HG02623 (cell line): ENCODE measurements around the gene HTR7.
"Not testable (repeated sequence)": the region's sequence is repeated elsewhere in the genome, so short reads cannot be mapped to it uniquely, and the experiment has no call there.

ENCODE experiments used
- ATAC-seq: cut with Tn5 transposase; IDR thresholded peaks from one replicate; pipeline ENCODE4 v1.9.1; 2021; ENCODE audit warnings: moderate library complexity; ENCODE audit not compliant: unreplicated experiment

Gene HTR7

DNA sequence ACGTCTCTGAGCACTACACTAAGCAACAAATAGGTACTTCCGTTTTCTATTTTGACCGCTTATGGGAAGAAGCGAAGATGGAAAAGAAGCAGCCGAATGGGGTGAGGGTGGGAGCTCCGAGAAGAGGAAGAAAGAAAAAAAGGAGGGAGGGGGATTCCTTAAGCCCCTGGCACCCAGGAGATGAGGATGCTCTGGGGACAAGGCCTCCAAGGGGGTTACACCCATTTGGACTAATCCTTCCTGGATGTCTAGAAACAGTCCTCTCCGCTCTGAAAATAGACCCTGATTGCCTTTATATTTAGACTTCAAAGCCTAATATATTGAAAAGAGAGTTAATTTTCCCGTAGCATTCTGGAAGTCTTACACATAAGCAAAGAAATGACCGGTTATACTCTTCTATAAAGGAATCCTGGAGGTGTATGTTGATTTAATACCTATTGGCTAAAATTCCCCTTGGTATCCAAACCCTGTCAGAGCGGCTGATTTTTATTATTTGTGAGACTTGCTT lies 676 bp upstream of the HTR7 start:
- no peak for ATAC-seq

DNA sequence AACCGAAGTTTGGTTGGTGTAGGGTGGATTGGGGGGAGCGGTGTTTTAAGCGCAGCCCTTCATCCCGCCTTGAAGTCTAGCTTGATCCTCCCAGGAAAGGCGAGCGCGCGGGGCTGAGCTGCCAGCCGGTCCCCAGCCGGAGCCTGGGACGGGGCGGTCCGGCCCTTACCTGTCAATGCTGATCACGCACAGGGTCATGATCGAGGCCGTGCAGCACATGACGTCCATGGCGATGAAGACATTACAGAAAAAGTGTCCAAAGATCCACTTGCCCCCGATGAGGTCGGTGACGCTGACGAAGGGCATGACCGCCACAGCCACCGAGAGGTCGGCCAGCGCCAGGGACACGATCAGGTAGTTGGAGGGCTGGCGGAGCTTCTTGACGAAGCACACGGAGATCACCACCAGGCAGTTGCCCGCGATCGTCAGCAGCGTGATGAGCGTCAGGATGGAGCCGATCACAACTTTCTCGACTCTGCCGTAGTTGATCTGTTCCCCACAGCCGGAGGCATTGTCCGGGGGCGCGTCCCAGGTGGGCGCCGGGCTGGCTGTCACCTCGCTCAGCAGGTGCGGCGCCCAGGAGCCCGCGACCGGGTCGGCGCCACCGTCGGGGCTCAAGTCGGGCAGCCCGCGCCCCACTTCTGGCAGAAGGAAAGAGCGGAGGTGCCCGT lies 740 bp downstream of the HTR7 start:
- ATAC-seq = no peak

DNA sequence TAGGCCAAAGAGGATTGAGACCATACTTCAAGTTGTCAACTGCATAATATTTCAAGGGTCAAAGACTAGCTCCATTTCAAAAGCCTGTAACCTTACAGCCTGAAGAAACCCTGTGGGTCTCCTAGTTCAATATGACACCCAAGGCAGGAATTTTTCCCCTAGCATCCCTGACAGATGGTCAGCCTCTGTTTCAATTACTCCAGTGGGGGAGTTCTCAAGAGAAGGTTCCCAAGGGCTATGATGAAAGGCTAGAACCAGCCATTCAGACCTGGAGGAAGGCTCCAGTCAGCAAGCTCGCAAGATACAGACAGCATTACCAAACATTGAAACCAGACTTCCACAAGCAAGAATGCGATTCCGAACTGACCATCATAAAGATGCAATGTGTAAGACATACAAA lies 1.6 kb downstream of the HTR7 start:
- no peak for ATAC-seq

DNA sequence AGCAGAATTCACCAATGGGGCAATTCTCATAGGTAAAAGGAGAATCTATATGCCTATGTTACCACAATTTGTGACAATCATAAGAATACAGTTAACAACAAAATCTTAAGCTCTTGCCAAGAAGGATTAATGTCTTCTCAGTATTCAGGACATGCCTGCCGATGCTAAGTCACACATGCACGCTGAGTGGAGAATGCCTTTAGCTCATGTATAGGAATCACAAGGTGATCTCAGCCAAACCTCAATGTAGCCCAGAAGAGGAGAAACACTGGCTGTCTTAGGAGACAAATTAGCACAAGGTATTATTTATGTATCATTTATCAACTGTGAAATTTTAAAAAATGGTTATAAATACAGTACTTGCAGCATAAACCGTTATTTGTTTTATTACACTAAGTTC lies 2.7 kb downstream of the HTR7 start:
- ATAC-seq = no peak

DNA sequence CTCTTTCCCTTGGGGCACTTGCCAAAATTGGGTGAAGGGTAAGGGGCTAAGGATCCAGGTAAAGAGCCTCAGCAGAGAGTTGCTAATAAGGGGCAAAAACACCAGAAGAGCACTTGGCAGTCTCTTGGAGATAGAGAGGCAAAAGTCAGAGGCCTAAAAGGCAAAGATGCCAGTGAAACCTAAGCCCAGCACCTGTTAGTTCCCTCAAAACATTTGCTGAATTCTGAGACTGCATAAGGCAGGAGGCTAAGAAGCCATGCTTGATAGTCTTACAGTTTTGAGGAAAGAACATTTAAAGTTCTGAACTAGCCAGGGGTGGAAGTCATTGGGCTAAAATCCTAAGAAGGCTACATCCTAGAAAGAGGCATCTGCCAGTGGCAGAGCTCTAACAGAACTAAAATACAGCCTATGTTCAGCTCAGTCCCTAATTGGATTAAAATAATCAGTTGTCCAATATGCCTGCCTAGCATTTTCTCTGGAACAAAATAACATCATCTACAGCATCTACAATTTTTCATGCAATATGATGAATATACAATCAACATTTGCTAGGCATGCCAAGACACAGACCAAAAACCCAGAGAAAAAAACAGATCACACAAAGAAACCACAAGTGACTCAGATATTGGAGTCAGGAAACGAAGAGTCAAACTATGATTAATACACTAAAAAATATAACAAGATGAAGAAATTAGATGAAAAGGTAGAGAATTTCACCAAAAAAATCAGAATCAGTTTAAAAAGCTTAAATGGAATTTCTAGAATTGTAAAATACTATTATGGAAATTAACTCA lies 7.7 kb downstream of the HTR7 start:
- no peak for ATAC-seq

DNA sequence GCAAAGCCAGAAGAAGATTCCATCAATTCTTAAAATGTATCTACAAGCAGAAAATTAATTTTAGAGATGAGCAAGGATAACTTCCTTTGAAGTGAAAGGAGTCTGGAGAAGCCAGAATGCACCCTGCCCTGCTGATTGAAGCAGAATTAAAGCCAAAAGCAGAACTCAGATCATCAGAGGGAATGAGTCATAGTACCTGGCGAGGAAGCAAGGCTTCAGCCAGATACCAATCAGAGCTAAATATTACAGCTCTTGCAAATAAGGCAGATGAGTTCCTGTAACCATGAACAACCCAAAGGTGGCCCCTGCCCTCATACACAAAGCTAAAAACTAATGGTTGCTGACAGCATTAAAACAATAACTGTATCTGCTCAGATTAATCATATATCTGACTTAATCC lies 10.4 kb downstream of the HTR7 start:
- ATAC-seq = no peak

DNA sequence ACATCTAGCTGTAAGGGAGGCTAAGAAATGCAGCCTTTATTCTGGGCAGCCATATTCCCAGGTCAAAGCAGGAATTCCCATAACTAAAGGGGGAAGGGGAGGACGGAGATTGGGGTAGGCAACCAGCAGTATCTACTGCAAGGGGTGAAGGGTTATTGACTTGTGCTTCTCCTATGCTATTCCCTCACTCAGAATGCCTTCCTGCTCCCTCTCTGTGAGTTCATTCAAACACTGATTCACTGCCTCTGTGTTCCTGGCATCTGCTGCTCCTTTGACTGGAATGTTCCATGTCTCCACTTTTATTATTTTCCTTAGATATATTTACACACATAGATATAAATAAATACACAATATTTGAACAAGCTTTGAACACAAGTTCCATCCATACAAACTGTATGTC lies 11.1 kb downstream of the HTR7 start:
- no peak for ATAC-seq

DNA sequence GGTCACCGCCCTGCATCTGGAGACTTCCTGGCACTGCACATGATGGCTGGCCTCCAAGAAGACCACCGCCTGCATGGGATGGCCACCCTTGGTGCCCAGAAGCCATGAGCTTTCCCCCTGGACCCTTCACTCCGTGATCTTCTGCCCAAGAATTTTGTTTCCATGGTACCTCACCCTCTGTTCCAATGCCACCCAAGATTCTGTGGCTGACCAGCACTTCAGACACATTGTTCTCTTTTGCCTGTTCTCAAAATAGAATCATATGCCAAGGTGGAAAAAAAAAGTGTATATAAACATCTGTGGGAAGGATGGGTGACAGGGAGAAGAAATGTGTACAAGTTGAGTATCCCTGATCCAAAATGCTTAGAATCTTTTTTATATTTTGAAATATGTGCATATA lies 12.1 kb downstream of the HTR7 start:
- no peak for ATAC-seq

DNA sequence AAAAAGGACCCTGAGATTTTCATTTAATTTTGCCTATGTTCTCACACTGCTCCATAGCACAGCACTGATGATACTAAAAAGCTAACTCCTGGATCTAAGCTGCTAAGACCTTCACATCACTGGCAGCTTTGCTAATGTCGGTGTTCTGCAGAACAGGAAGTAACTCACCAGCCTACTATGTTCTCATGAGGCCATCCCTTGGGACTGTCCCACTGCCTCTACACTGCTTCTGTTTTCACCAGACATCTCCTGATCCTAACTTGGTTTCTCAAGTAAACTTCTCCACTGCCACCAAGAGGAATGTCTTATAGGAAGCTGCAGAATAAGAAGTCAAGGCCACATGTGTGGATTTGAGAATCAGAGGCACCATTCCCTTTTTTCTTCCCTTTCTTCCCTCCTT lies 15.1 kb downstream of the HTR7 start:
- no peak for ATAC-seq

DNA sequence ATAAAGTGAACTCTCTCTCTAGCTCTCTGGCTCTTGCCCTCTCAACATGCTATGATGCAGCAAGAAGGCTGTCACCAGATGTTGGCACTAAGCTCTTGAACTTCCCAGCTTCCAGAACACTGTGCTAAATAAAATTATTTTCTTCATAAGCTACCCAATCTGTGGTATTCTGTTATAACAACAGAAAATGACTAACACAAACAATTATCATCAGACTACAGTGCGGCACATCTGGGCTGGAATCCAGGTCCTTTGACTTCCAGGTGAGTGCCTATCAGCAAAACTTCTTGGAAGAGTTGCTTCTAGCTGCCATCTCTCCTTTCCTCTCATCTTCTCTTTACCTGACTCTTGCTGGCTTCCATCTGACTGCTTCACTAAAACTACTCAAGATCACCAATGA lies 20.4 kb downstream of the HTR7 start:
- no peak for ATAC-seq

DNA sequence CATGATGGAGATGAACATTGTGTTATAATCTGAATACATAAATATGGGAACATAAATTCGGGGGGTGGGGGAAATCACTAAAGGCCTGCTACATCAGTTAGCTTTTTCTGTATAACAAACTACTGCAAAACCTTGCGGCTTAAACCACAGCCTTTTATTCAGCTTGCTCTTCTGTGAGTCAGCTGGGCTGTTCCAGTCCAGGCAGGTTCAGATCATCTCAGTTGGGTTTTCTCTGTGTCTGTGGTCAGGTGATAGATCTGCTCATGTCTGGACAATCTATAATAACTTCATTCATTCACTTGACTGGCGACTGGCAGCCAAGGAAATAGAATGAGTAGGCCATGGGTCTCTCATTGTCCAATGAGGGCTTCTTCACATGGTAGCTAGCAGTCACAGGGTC lies 23.5 kb downstream of the HTR7 start:
- no peak for ATAC-seq

DNA sequence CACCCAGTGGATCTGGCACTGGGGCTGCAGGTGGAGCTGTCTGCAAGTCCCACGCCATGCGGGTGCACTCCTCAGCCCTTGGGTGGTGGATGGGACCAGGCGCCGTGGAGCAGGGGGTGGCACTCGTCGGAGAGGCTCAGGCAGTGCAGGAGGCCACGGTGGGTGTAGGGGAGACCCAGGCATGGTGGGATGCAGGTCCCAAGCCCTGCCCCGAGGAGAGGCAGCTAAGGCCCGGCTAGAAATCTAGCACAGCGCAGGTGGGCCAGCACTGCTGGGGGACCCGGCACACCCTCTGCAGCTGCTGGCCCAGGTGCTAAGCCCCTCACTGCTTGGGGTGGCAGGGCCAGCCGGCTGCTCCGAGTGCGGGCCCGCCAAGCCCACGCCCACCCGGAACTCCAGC lies 25.7 kb downstream of the HTR7 start:
- no peak for ATAC-seq

DNA sequence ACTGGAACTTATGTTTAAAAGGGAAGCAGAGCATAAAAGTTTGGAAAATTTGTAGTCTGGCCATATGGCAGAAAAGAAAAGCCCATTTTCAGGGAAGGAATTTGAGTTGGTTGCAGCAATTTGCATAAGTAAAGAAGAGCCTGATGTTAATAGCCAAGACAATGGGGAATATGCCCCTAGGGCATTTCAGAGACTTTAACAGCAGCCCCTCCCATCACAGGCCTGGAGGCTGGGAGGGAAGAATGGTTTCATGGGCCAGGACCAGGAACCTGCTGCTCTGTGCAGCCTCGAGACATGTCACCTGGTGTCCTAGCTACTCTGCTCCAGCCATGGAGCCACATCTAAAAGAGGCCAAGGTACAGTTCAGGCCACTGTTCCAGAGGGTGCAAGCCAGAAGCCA lies 35.3 kb downstream of the HTR7 start:
- ATAC-seq = no peak

DNA sequence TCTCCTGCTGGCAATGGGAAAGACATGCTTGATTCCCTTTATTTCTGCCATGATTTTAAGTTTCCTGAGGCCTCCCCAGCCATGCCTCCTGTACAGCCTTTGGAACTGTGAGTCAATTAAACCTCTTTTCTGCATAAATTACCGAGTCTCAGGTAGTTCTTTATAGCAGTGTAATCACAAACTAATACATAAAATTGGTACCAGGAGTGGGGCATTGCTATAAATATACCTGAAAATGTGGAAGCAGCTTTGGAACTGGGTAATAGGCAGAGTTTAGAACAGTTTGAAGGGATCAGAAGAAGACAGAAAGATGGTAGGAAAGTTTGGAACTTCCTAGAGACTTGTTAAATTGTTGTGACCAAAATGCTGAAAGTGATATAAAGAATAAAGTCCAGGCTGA lies 36.0 kb downstream of the HTR7 start:
- ATAC-seq = not testable (repeated sequence)

DNA sequence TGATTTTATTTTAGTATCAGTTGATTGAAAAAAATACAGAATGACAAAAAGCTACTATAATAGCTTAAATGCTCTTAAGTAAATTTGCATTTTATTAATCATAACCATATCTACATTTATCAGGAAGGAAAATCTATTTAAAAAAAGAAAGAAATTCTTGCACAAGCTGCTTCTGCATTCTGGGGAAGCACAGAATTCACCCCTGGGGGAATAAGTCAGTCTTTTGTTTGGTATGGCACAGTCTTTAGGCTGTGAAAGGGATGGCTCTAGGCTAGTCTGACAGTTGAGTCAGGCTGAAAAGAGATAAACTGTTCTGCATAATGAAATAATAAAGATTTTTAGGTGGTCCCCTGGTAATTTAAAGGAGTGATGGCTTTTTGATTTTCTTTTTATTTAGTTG lies 37.9 kb downstream of the HTR7 start:
- ATAC-seq = no peak

DNA sequence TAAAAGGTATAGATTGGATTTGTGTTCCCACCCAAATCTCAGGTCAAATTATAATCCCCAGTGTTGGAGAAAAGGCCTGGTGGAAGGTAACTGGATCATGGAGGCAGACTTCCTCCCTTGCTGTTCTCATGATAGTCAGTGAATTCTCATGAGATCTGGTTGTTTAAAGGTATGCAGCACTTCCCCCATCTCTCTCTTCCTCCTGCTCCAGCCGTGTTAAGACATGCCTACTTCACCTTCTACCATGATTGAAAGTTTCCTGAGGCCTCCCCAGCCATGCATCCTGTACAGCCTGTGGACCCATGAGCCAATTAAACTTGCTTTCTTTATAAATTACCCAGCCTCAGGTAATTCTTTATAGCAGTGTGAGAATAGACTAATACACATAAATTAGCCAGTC lies 39.1 kb downstream of the HTR7 start:
- no peak for ATAC-seq

DNA sequence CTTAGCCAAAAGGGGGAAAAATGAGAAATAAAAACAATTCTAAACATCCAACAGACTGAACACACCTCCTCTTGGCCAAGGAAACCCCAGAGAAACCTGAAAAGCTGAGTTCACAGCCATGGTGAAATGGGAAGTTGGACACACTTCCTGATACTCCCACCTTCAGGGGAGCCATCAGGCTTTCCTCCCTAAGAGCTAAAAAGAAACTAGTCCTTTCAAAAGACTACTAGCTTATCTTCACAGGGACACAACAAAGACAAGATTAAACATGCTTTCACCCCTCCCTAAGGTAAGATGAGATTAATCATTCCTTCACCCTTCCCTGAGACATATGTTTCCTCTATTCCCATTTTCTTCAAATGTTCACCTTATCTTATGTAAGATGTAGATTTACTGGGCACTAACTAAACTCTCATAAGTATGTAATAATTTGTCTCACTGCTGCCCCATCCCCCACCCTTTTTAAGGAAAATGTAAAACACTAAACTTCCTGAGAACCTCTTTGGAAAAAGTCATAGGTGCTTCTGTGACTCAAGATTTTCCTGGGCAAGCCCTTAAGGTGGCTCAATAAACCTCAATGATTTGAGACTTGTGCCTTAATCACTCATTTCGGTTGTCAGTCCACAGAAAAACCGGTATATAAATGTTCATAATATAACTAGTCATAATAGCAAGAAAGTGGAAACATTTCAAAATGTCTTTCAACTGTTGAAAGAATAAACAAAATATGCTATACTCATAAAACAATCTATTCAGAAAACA lies 40.5 kb downstream of the HTR7 start:
- no peak for ATAC-seq

DNA sequence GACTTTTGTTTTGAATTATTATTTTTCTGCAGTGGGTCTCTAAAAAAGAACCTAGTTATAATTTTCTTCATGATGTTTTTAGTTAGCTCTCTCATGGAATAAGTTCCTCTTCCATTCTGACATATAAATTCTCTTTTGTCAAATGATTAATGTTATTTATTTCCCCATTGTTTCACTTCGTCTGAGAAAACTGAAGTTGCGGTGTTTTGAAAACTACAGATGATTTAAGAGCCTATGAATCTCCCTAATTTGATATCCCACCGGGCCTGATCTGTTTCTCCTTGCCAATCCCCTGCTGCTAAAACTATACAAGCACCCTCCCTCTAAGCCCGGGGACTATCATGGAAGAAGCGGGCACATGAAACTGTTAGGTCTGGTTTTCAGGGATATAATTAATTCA lies 41.4 kb downstream of the HTR7 start:
- no peak for ATAC-seq

DNA sequence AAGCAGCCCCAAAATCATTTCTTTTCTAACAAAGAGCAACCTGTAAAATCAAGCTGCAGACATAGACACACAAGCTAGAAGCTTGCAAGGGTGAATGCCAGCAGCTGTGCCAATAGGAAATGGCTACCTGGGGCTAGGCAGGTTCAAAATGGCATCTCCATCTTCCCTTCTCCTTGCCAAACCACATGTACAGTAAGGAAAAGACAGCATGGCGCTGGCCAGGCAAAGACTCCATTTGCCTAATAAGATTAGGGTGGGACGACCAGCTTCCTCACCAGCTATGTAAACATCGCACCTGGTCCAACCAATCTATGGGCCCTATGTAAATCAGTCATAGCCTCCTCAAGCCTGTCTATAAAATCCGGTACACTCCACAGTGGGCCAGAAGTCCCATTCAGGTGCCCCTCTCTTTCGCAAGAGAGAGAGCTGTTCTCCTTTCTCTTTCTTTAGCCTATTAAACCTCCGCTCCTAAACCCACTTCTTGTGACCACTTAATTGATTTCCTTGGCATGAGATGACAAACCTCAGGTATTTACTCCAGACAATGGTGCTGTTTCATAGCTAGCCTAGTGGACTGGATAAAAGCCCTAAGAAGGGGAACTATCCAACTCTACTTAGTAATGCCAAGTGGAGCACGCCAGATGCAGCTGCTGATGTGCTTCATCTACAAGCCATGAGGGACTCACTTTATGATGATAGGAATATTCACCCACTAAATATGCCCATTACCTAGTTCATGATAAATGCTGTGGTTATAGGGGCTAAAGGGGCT lies 44.1 kb downstream of the HTR7 start:
- ATAC-seq = no peak

DNA sequence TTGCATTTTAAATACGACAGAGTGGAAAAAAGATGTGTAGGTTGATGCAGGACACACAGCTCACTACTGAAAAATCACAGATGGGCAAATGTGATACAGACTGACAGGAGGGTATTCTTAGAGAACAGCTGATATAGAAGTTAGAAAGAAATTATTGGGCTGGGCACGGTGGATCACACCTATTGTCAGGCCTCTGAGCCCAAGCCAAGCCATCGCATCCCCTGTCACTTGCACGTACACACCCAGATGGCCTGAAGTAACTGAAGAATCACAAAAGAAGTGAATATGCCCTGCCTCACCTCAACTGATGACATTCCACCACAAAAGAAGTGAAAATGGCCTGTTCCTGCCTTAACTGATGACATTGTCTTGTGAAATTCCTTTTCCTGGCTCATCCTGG lies 50.7 kb downstream of the HTR7 start:
- ATAC-seq = not testable (repeated sequence)

DNA sequence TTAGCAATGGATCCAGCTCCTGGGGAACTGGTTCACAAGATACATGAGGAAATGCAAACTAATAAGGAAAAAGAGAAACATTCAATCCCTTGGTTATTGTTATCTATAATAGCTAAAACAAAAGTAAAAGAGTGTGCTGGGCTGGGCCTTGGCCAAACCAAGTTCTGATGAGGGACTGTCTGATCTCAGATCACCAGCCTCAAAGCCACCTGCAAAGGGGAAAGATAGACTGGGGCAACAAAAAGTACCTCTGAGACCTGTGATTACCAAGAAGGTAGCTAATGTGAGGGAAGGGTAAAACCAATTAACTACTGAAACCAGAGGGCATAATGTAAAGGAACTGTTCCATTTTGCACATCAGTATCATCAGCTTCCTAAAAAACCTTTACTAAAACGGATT lies 51.2 kb downstream of the HTR7 start:
- no peak for ATAC-seq
